Loucy (cell line): ENCODE data around the gene SLC1A1.

Experiments used
- H2AFZ ChIP-seq: fragments of 200-600 bp; sonication (generic); 2 replicates; pipeline ENCODE4 v1.6.0; 2016; ENCODE audit warnings: antibody characterized with exemption, mild to moderate bottlenecking, low read length, moderate library complexity
- H3F3A ChIP-seq: fragments of 200-600 bp; 2 replicates; pipeline ENCODE4 v1.6.0; 2016; ENCODE audit warnings: antibody characterized with exemption, low read depth, mild to moderate bottlenecking
- H3K27me3 ChIP-seq: fragments of 200-600 bp; sonication (generic); 2 replicates; pipeline ENCODE4 v1.6.1; 2014; ENCODE audit warnings: low read length, mild to moderate bottlenecking; ENCODE audit not compliant: insufficient read depth, poor library complexity, severe bottlenecking
- H3K36me3 ChIP-seq: fragments of 200-600 bp; sonication (generic); 2 replicates; pipeline ENCODE4 v1.6.1; 2016; ENCODE audit warnings: low read length; ENCODE audit not compliant: insufficient read depth
- H3K4me1 ChIP-seq: fragments of 200-600 bp; sonication (generic); 2 replicates; pipeline ENCODE4 v1.5.1; 2014; ENCODE audit warnings: low read length, mild to moderate bottlenecking; ENCODE audit not compliant: insufficient read depth, poor library complexity, severe bottlenecking
- H3K4me2 ChIP-seq: fragments of 200-600 bp; sonication (generic); 2 replicates; pipeline ENCODE4 v1.6.0; 2014; ENCODE audit warnings: antibody characterized with exemption, low read length, low read depth, mild to moderate bottlenecking; ENCODE audit not compliant: poor library complexity, severe bottlenecking
- H3K4me3 ChIP-seq: fragments of 200-600 bp; sonication (generic); 2 replicates; pipeline ENCODE4 v1.5.1; 2014; ENCODE audit warnings: low read length, mild to moderate bottlenecking, mixed read lengths; ENCODE audit not compliant: poor library complexity, severe bottlenecking
- H3K79me2 ChIP-seq: fragments of 200-600 bp; sonication (generic); 2 replicates; pipeline ENCODE4 v1.6.1; 2014; ENCODE audit warnings: low read length; ENCODE audit not compliant: insufficient read depth
- H3K9ac ChIP-seq: fragments of 200-600 bp; sonication (generic); 2 replicates; pipeline ENCODE4 v1.6.0; 2014; ENCODE audit warnings: mild to moderate bottlenecking, low read depth, low read length, moderate library complexity; ENCODE audit not compliant: poor library complexity, severe bottlenecking
- H3K9me2 ChIP-seq: fragments of 200-600 bp; sonication (generic); replicated peaks from 2 replicates; pipeline ENCODE4 v1.6.1; 2016; ENCODE audit warnings: low read depth, low read length, mixed read lengths
- H3K9me3 ChIP-seq: fragments of 200-600 bp; sonication (generic); 2 replicates; pipeline ENCODE4 v1.6.1; 2014; ENCODE audit warnings: mild to moderate bottlenecking, antibody characterized with exemption, low read length, low read depth; ENCODE audit not compliant: insufficient read depth
- H4K20me1 ChIP-seq: fragments of 200-600 bp; sonication (generic); 2 replicates; pipeline ENCODE4 v1.6.0; 2014; ENCODE audit warnings: antibody characterized with exemption, low read length, mild to moderate bottlenecking; ENCODE audit not compliant: insufficient read depth, poor library complexity, severe bottlenecking
- EZH2phosphoT487 ChIP-seq: fragments of 200-600 bp; IDR thresholded peaks from 2 replicates; pipeline ENCODE4 v1.6.1; 2018; ENCODE audit warnings: antibody characterized with exemption, mild to moderate bottlenecking, moderate library complexity, borderline replicate concordance
- TF ChIP-seq, protein P1 (sequence below): fragments of 200-600 bp; sonication (generic); conservative IDR thresholded peaks from 2 replicates; pipeline ENCODE4 v1.5.1; 2014; ENCODE audit warnings: mild to moderate bottlenecking, antibody characterized with exemption, low read length

SLC1A1 gene

DNA sequence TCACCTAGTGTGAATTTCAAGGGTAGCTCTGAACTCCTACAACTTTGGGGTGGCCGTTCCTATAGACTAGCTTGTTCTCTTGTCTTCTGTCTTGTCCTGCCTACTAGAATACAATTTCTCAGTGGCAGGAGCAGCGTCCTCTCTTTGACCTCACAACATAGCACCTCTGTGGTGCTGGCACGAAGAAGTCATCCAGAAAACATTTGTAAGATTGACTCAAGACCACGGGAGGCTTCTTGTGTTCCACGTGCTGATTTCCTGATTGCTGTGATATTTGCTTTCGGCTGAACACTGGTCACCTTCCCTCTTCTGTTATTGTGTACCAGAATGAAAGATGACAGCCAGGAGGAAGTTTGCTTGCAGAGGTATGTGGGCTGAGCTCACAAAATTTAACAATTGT lies 27.0 kb downstream of the SLC1A1 start:
- H3K4me1 ChIP-seq: no peaks in the 10 kb centered on the region
- no peaks in the 10 kb centered on the region for H3K9me2 ChIP-seq
- H3F3A ChIP-seq: no peaks in the 10 kb centered on the region
- no peaks in the 10 kb centered on the region for H4K20me1 ChIP-seq
- no peak overlapping the region for H3K4me3 ChIP-seq
- no peaks in the 10 kb centered on the region for H3K9me3 ChIP-seq
- no peak for TF ChIP-seq EZH2phosphoT487
- TF ChIP-seq, protein P1, sequence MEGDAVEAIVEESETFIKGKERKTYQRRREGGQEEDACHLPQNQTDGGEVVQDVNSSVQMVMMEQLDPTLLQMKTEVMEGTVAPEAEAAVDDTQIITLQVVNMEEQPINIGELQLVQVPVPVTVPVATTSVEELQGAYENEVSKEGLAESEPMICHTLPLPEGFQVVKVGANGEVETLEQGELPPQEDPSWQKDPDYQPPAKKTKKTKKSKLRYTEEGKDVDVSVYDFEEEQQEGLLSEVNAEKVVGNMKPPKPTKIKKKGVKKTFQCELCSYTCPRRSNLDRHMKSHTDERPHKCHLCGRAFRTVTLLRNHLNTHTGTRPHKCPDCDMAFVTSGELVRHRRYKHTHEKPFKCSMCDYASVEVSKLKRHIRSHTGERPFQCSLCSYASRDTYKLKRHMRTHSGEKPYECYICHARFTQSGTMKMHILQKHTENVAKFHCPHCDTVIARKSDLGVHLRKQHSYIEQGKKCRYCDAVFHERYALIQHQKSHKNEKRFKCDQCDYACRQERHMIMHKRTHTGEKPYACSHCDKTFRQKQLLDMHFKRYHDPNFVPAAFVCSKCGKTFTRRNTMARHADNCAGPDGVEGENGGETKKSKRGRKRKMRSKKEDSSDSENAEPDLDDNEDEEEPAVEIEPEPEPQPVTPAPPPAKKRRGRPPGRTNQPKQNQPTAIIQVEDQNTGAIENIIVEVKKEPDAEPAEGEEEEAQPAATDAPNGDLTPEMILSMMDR: no peak
- no peaks in the 10 kb centered on the region for H3K36me3 ChIP-seq
- no peaks in the 10 kb centered on the region for H3K79me2 ChIP-seq
- H3K27me3 ChIP-seq: no peaks in the 10 kb centered on the region
- no peak overlapping the region for H3K4me2 ChIP-seq
- no peak overlapping the region for H2AFZ ChIP-seq
- H3K9ac ChIP-seq: no peak overlapping the region

DNA sequence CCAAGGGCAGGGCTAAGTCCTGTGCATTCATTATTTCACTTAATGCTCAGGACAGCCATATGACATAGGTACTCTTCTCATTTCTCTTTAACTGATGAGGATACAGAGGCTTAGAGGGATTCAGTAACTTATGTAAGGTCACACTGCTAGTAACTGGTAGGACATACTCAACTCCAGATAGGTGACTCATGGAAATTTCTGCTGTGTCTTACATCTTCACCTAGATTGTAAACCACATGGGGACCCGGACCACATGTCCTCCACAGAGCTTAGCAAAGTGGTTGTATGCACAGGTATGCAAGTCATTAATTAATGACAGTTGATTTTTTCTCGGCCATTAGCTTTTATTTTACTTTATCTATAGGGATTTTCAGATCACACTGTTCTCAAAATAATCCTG lies 29.3 kb downstream of the SLC1A1 start:
- Histone ChIP-seq H3K4me1 (no peaks in the 10 kb centered on the region), H3K27me3 (no peaks in the 10 kb centered on the region), H3K36me3 (no peaks in the 10 kb centered on the region), H3K4me2 (no peak overlapping the region), H3K4me3 (no peak overlapping the region), H3K9me3 (no peaks in the 10 kb centered on the region), H4K20me1 (no peaks in the 10 kb centered on the region), H2AFZ (no peak overlapping the region), H3K79me2 (no peaks in the 10 kb centered on the region), H3F3A (no peaks in the 10 kb centered on the region), H3K9me2 (no peaks in the 10 kb centered on the region), H3K9ac (no peak overlapping the region)
- TF ChIP-seq, protein P1: no peak
- TF ChIP-seq EZH2phosphoT487: no peak

DNA sequence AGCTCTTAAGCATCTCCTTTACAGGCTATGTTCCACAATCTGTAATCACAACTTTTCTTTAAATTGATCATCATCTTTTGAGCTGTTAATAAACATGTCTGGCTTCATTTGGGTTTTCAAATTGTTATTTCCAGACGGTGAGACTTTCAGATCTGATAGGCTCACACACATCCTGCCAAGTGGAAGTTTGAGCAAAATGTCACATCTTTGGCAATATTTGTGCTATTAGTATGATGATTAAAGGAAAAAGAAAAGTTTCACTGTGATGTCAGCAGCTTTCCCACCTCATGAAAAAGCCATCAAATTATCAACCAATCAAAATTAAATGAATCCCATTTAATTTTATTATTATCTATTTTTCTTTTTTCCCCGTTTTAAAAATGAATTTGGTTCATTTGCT lies 29.8 kb downstream of the SLC1A1 start:
- no peak overlapping the region for H2AFZ ChIP-seq
- H3K4me1 ChIP-seq: no peaks in the 10 kb centered on the region
- no peaks in the 10 kb centered on the region for H3K9me2 ChIP-seq
- H3K9ac ChIP-seq: no peak overlapping the region
- H3K79me2 ChIP-seq: no peaks in the 10 kb centered on the region
- no peak overlapping the region for H3K4me2 ChIP-seq
- H3K4me3 ChIP-seq: no peak overlapping the region
- no peaks in the 10 kb centered on the region for H4K20me1 ChIP-seq
- TF ChIP-seq EZH2phosphoT487: no peak
- TF ChIP-seq, protein P1: no peak
- H3K36me3 ChIP-seq: no peaks in the 10 kb centered on the region
- no peaks in the 10 kb centered on the region for H3K27me3 ChIP-seq
- H3K9me3 ChIP-seq: no peaks in the 10 kb centered on the region
- no peaks in the 10 kb centered on the region for H3F3A ChIP-seq
